ENCODE data around the gene NDUFAF2.

- no peak for TF ChIP-seq POLR2A (IDR thresholded peaks at IDR 0.05; ENCODE audit: low read depth, low read length)
- TF ChIP-seq POLR2AphosphoS5 (IDR thresholded peaks at IDR 0.05; ENCODE audit: low read depth, low read length) = no peak
- no peak for TF ChIP-seq TAF1 (IDR thresholded peaks at IDR 0.05; ENCODE audit: low read depth, low read length)
- no peak for TF ChIP-seq POU2F2 (IDR thresholded peaks at IDR 0.05; ENCODE audit: low read depth, low read length)
- no peak for TF ChIP-seq SPI1 (IDR thresholded peaks at IDR 0.05; ENCODE audit: low read depth, low read length)
These were observed 28.4 kb upstream of the NDUFAF2 start for GRCh38 chr5:60916646-60917045.
